Vagina (tissue), 2 donors: ENCODE results near the gene DOP1A. TPM values are rescaled to one million over a fixed set of nuclear protein-coding genes. Genes with fewer than 3 reads are reported as not detected.

Experiments used
- DNase-seq, 2 donors: peaks; one replicate each; pipeline ENCODE4 v3.0.0-alpha.2; 2017; ENCODE audit errors: extremely low spot score in 2 of 2
- H3K27ac ChIP-seq: fragments of 200-600 bp; sonication (generic); one replicate; pipeline ENCODE4 v1.5.1; 2019
- H3K27me3 ChIP-seq: fragments of 200-600 bp; sonication (generic); one replicate; pipeline ENCODE4 v1.5.1; 2019
- H3K36me3 ChIP-seq, 2 donors: fragments of 200-600 bp; sonication (generic); one replicate each; pipeline ENCODE4 v1.5.1; 2017 to 2019
- H3K4me1 ChIP-seq: fragments of 200-600 bp; sonication (generic); one replicate; pipeline ENCODE4 v1.5.1; 2019
- H3K4me3 ChIP-seq, 2 donors: fragments of 200-600 bp; sonication (generic); 1 replicate in 1 of 2; 2 replicates in 1 of 2; pipeline ENCODE4 v1.5.1; 2016 to 2019
- H3K9me3 ChIP-seq: fragments of 200-600 bp; sonication (generic); one replicate; pipeline ENCODE4 v1.5.1; 2019
- POLR2A ChIP-seq, 2 donors: fragments of 450-650 bp; IDR thresholded peaks; one replicate each; pipeline ENCODE4 v1.6.1; 2017; ENCODE audit warnings: antibody characterized with exemption in 2 of 2, mild to moderate bottlenecking in 2 of 2, moderate library complexity in 2 of 2
- POLR2AphosphoS5 ChIP-seq, 2 donors: sonication (generic); formaldehyde crosslinking; IDR thresholded peaks; one replicate each; pipeline ENCODE4 v1.9.0; 2017; ENCODE audit warnings: antibody characterized with exemption in 2 of 2, mild to moderate bottlenecking in 2 of 2, low read depth in 1 of 2; ENCODE audit not compliant: insufficient read depth in 1 of 2
- intact Hi-C: fragments of 100-400 bp; cut with DNase I; formaldehyde crosslinking; loops from one replicate; pipeline ENCODE4 v1.15.1; 2023
- total RNA-seq: library from RNA; depleted of rRNA; stranded (reverse); fragments of >200 nt; gene quantifications from one replicate; pipeline ENCODE4 v1.2.3, GENCODE V29; 2016
- TF ChIP-seq, protein P1 (sequence below), 3 experiments: fragments of 450-650 bp in 2 of 3; fragments of 200-600 bp in 1 of 3; sonication (generic) in 1 of 3; IDR thresholded peaks; one replicate each; pipeline ENCODE4 v1.5.1; 2017 to 2019; ENCODE audit warnings: antibody characterized with exemption in 3 of 3, mild to moderate bottlenecking in 2 of 3, moderate library complexity in 2 of 3

DOP1A gene
- total RNA-seq, 1 donor from 2014 or later: 33.1 TPM

DNA sequence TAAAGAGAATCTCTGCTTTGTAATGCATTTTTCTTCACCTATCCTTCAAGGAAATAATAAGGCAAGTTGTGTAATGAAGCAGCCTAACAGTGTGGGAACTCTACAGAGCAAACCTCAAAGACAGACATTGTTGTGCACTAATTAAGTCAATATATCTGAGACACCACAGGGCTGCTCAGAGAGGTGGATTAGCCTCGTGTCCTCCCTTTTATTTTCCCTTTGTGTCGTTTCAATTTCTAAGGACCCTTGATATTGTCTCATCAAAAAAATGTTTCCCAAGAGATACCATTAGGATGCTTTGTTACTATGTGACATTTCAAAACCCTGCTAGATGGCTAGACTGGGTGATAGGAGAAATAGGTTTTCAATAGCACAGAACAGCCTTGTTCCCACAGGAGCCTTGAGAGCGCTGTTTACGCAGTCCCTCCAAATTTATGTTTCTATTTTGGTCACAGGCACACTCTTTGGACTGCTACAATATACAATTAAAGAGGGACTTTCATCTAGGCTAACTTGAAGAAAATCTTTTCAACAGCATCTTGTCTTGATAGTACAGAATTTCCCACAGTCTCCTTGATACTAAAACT is 24.9 kb upstream of the DOP1A start:
- no peak for DNase-seq
- no peaks in the 10 kb centered on the region for H3K36me3 ChIP-seq
- intact Hi-C loops: no loop called here
- H3K9me3 ChIP-seq: no peaks in the 10 kb centered on the region
- H3K27ac ChIP-seq: no peak overlapping the region
- H3K4me3 ChIP-seq: no peak overlapping the region
- H3K4me1 ChIP-seq: no peaks in the 10 kb centered on the region
- no peaks in the 10 kb centered on the region for H3K27me3 ChIP-seq
- no peak for TF ChIP-seq POLR2A (IDR thresholded peaks at IDR 0.05)
- TF ChIP-seq, protein P1, sequence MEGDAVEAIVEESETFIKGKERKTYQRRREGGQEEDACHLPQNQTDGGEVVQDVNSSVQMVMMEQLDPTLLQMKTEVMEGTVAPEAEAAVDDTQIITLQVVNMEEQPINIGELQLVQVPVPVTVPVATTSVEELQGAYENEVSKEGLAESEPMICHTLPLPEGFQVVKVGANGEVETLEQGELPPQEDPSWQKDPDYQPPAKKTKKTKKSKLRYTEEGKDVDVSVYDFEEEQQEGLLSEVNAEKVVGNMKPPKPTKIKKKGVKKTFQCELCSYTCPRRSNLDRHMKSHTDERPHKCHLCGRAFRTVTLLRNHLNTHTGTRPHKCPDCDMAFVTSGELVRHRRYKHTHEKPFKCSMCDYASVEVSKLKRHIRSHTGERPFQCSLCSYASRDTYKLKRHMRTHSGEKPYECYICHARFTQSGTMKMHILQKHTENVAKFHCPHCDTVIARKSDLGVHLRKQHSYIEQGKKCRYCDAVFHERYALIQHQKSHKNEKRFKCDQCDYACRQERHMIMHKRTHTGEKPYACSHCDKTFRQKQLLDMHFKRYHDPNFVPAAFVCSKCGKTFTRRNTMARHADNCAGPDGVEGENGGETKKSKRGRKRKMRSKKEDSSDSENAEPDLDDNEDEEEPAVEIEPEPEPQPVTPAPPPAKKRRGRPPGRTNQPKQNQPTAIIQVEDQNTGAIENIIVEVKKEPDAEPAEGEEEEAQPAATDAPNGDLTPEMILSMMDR (IDR thresholded peaks at IDR 0.05): no peak

DNA sequence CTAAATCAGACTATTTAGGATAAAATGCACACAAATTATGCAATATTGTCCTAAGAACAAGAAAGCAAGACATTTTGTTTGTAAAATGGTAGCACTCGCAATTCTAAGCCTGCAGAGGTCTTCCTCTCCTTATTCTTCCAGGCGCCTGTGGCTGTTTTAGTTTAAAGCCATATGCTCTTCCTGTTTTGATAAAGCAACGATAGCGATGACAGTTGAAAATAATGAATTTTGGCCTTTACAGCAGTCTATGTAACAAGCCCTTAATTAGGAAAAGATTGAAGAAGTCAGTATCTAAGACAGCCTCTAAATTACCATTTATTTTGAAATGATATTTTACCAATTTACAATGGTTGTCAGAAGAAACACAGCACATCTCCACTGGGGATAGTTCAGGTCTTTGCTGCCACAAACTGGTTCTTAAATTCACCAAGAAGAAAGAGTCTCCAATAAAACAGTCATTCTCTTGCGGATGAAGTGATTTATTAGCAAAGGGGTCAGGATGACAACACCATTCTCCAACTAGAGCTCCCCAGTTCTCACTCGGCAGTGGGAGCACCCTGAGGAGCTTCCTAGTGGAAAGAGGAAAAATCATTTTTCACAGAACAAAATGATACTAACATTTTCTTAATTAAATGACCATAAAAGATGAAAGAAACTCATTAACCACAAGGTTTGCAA is 23.2 kb upstream of the DOP1A start:
- no peak for DNase-seq
- intact Hi-C loops: no loop called here
- no peaks in the 10 kb centered on the region for H3K27me3 ChIP-seq
- H3K9me3 ChIP-seq: no peaks in the 10 kb centered on the region
- no peak overlapping the region for H3K4me3 ChIP-seq
- H3K36me3 ChIP-seq: no peaks in the 10 kb centered on the region
- H3K27ac ChIP-seq: no peak overlapping the region
- H3K4me1 ChIP-seq: no peaks in the 10 kb centered on the region
- TF ChIP-seq, protein P1 (IDR thresholded peaks at IDR 0.05): no peak
- no peak for TF ChIP-seq POLR2AphosphoS5 (IDR thresholded peaks at IDR 0.05; ENCODE audit: insufficient read depth in 1 of 2, low read depth in 1 of 2)
- TF ChIP-seq POLR2A (IDR thresholded peaks at IDR 0.05): no peak

DNA sequence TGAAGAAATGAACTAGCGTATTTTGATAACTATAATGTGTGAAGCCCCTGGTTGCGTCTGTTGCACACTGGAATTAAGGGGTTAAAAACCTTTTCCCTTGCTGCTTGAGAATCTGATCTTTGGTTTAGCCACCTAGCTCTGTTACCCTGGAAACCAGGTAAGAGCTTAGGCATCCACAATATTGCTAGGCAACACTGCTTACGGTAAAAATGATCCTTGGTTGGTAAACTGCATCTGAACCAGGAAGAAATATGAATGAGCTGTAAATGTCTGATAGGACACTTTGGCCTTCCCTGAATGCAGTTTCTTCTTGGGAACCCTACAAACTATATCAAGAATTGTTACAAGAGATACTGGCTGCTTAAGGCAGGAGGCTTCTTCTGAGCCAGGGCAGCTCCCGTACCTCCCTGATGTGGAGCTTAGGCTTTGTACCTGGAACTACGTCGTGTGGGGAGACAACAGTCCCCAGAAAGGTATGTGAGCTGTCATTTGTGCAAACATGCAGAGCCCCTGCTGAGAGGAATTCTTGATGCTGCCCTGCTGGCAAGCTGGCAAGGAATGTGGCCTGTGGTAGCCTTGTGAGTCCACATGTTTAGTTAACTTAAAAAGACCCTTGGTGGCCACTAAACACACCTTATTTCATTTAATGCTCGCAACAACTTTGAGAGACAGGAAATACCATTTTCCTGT is 20.3 kb upstream of the DOP1A start:
- Histone ChIP-seq H3K36me3 (no peaks in the 10 kb centered on the region), H3K9me3 (no peaks in the 10 kb centered on the region), H3K27me3 (no peaks in the 10 kb centered on the region), H3K4me1 (no peaks in the 10 kb centered on the region), H3K4me3 (no peak overlapping the region), H3K27ac (no peak overlapping the region)
- intact Hi-C loops: no loop called here
- no peak for DNase-seq
- TF ChIP-seq, protein P1 (IDR thresholded peaks at IDR 0.05): no peak

DNA sequence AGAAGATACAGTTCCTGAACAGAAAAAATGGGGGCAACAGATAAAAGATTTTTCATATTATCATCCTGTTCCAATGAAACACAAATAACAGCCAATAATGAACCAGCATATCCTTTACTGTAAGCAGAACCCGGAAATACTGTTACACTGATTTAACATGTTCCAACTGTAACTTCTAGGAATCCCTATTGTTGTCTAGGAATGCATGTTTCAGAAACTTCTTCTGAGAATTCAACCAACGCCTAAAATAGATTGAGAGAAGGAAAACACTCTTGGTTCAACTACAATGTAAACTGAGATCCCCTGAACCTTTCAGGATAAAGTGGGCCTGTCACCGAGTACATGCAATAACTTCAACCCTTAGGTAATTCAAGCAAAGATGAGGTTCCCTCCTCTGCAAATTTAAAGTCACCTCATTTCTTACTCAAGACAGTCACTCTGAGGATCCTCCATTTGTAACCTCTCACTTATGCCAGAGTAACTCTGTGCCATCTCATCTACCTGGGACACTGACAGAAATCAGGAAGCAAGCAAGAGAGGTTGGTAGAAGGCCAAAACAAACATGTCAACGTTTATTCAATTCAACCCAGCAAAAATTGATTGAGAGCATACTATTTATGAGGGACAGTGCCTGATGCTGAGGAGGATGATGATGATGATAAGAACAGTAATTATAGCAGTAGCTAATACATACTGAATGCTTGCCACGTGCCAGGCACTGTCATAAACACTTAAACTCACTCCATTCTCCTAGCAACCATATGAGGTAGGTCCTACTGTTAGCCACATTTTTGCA is 15.9 kb upstream of the DOP1A start:
- TF ChIP-seq, protein P1 (IDR thresholded peaks at IDR 0.05): no peak
- TF ChIP-seq POLR2A (IDR thresholded peaks at IDR 0.05) (no peak), POLR2AphosphoS5 (IDR thresholded peaks at IDR 0.05; ENCODE audit: insufficient read depth in 1 of 2, low read depth in 1 of 2) (no peak)
- Histone ChIP-seq H3K36me3 (no peaks in the 10 kb centered on the region), H3K27me3 (no peaks in the 10 kb centered on the region), H3K9me3 (no peaks in the 10 kb centered on the region), H3K4me3 (no peak overlapping the region), H3K27ac (no peak overlapping the region), H3K4me1 (no peaks in the 10 kb centered on the region)
- DNase-seq: no peak
- intact Hi-C loops: loop anchor here (10.0 kb wide), 1 partner anchor 797 kb away; no protein-coding TSS in a partner anchor
